HG03442 (cell line): ENCODE results near the gene SHC1.

Source experiments
- ATAC-seq: cut with Tn5 transposase; IDR thresholded peaks from one replicate; pipeline ENCODE4 v1.9.1; 2021; ENCODE audit warnings: mild to moderate bottlenecking, moderate library complexity; ENCODE audit not compliant: unreplicated experiment

Gene SHC1

GRCh38 chr1:154970631-154971340, at the start of gene SHC1:
TSS of gene SHC1 (minus strand) at chr1:154970747. CDS start at chr1:154970526, 221 bp downstream.
- ATAC-seq = no peak

GRCh38 chr1:155019377-155020245, 49.1 kb upstream of the SHC1 start:
- no peak for ATAC-seq

GRCh38 chr1:155018617-155019348, 48.2 kb upstream of the SHC1 start:
- no peak for ATAC-seq

GRCh38 chr1:155017946-155018316, 47.4 kb upstream of the SHC1 start:
- ATAC-seq = no peak

- peak; percentile 75 for ATAC-seq
These were observed 46.7 kb upstream of the SHC1 start for GRCh38 chr1:155017041-155017945.

- no peak for ATAC-seq
These were observed 45.8 kb upstream of the SHC1 start for GRCh38 chr1:155016231-155016831.

- no peak for ATAC-seq
These were observed 45.1 kb upstream of the SHC1 start for GRCh38 chr1:155015527-155016230.

GRCh38 chr1:155014709-155015508, 44.4 kb upstream of the SHC1 start:
- ATAC-seq = no peak

- ATAC-seq = no peak
These were observed 43.1 kb upstream of the SHC1 start for GRCh38 chr1:155013632-155014031.

GRCh38 chr1:155012776-155013602, 42.4 kb upstream of the SHC1 start:
- no peak for ATAC-seq

GRCh38 chr1:155012026-155012546, 41.5 kb upstream of the SHC1 start:
- ATAC-seq = no peak

- no peak for ATAC-seq
These were observed 41.0 kb upstream of the SHC1 start for GRCh38 chr1:155011437-155012025.

- ATAC-seq = no peak
These were observed 40.5 kb upstream of the SHC1 start for GRCh38 chr1:155011004-155011416.

GRCh38 chr1:155010211-155010918, 39.8 kb upstream of the SHC1 start:
- no peak for ATAC-seq

GRCh38 chr1:155009742-155010141, 39.2 kb upstream of the SHC1 start:
- ATAC-seq = no peak

GRCh38 chr1:155009221-155009711, 38.7 kb upstream of the SHC1 start:
- no peak for ATAC-seq
